GM21717 (cell line): Measurements from ENCODE around the gene CYSTM1.

Experiments
- ATAC-seq: cut with Tn5 transposase; IDR thresholded peaks from one replicate; pipeline ENCODE4 v1.9.1; 2021; ENCODE audit warnings: mild to moderate bottlenecking, moderate library complexity; ENCODE audit not compliant: unreplicated experiment

CYSTM1 gene

DNA sequence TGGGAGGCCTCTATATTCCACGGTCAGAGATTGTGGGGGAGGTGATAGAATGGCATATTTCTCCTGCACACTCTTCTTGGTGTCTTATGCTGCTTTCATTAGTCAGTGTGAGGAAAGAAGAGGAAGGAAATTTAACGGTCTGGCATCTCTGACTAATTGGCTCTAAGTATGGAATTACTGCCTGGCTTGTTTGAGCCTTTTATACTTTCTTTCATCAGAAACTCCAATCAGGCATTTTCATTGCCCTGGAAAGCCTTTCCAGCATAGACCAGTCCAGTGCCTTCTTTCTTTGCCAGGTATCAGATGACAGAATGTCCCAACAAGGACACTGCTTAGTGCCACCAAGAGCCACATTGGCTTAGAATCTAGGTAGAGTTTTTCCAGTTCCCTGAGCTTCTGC is 30.2 kb downstream of the CYSTM1 start:
- no peak for ATAC-seq

DNA sequence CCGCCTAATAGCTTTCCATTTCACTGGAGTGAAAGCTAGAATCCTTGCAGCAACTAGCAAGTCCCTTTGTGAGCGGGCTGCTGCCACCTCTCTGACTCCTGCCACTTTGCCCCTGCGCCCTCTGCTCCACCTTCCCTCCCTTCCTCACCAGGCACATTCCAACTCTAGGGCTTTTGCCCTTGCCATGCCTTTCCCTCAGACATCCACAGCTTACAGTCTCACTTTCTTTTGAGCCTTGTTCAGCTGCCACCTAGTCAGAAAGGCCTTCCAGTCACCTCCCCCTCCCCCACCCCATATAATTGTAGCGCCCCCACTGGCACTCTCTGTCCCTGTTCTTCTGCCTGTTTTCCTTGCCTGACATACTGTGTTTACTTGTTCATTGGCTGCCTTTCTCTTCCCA is 31.0 kb downstream of the CYSTM1 start:
- no peak for ATAC-seq

GRCh38 chr5:140207250-140207964 is 32.4 kb downstream of the CYSTM1 start:
- no peak for ATAC-seq

DNA sequence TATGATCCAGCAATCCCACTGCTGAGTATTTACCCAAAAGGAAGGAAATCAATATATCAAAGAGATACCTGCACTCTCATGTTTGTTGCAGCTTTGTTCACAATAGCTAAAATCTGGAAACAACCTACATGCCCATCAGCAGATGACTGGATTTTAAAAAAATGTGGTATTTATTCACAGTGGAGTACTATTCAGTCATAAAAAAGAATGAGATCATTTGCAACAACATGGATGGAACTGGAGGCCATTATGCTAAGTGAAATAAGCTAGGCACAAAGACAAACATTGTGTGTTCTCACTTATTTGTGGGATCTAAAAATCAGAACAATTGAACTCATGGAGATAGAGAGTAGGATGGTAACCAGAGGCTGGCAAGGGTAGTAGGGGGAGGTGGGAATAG is 33.1 kb downstream of the CYSTM1 start:
- ATAC-seq = no peak

DNA sequence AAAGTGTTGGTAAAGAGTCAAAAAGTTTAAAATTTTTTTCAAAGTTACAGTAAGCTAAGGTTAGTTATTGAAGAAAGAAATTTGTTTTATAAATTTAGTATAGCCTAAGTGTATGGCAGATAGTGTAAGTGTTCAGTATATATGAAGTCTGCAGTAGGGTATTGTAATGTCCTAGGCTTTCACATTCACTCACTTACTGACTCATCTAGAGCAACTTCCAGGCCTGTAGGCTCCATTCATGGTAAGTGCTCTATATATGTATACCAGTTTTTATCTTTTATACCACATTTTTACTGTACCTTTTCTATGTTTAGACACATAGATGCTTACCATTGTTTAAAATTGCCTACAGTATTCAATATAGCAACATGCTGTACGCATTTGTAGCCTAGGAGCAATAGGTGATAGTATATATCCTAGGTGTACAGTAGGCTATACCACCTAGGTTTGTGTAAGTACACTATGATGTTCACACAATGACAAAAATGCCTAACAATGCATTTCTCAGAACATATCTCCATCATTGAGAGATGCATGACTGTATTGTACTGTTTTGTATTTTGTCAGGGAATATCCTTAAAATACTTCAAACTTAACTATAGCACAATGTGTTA is 38.5 kb downstream of the CYSTM1 start:
- ATAC-seq = peak; percentile 77

- ATAC-seq = no peak
These were observed 39.8 kb downstream of the CYSTM1 start for GRCh38 chr5:140214831-140215230.

GRCh38 chr5:140215276-140215675 is 40.3 kb downstream of the CYSTM1 start:
- no peak for ATAC-seq

DNA sequence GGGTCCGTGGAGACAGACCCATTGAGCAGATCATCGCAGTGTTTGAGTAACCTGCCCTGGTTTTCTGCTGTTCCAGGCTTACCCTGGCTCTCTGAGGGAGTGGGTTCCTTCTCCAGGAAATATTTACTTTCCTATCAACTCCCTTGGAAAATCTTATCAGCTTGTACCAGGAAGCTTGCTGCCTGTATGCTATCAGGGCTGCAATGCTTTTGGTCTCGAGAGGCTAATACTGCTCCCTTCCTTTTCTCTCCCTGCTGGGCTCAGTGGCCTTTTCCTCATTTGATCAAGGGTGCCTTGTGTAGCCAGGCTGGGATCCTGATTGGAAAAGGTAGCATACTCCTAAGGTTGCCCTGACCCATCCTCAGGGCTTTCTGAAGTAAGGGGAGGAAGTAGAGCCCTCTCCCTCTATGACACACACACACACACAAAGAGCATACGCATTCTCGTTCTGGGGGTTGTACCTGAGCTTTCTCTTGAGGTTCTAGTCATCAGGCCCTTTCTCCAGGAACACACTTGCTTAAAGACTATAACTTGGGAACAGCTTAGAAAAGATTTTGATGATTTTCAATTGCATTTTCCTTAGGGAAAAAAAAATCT is 41.6 kb downstream of the CYSTM1 start:
- no peak for ATAC-seq

DNA sequence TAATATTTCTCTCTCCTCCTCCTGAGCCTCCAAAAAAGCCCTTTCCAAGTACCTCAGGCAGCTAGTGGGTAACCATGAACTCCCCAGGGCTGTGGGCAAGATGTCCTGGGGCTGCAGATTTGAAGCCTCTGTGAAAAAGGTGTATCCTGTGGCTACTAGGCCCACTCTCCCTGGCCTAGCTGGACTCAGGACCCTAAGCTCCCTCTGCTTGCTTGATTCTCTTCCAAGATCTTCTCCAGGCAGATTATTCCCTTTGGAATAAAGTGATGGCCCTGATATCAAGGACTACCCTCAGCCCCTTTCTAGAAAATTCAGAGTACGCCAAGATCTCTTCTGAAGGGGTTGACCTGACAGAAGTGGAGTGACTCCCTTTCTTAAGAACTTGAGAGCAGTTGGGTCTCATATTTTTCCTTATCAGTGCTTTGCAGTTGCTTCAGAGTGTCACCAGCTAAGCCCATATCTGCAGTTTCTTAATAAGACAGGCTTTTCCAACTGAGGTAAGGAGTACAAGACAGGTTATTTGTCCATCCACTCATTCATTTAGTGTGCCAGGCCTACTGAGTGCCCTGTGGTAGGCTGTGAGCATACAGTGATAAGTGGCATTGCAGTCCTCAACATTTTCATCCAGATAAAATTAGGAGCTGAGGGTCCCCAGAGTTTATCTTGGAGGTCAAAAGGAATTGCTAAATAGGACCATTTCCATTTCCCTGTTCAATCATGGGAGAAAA is 42.5 kb downstream of the CYSTM1 start:
- no peak for ATAC-seq

DNA sequence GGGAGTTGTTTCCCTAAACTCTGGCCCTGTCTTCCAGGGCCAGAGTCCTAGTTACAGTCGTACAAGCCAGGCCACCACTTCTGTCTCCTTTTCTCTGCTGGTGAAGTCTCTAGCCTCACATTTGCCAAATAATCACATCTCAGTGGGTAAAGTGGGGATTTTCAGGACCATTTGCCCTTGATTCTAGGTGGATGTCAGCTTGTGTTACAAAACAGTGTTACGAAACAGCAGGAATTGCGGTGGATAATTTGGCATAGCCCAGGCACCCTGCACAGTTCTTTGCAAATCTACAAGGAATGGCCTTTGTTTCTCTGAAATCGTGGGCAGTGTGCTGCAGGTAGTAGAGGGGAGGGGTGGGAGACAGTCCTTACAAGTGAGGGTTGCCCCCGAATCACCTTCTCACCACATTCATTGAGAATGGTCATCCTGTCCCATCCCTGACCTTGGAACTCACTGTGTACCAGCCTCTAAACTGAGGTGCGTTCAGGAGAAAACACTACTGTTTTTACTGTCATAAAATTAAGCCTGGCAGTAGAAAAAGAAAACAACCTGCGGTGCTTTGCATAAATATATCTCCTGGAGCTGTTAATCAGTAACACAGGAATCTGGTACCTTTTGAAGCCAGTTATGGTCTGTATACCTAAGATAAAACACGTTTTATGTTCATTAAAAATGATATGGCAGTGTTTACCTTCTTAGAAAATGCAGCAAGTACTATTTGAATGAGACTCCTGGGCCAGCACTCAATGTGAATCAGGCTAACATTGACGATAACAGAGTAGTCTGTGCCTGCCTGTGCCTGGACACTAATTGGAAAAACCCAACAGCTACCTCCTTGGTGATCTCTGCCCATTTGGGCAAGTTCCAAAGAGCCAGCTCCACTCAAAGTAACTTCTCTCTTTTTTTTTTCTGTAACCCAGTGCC is 44.3 kb downstream of the CYSTM1 start:
- ATAC-seq = no peak

DNA sequence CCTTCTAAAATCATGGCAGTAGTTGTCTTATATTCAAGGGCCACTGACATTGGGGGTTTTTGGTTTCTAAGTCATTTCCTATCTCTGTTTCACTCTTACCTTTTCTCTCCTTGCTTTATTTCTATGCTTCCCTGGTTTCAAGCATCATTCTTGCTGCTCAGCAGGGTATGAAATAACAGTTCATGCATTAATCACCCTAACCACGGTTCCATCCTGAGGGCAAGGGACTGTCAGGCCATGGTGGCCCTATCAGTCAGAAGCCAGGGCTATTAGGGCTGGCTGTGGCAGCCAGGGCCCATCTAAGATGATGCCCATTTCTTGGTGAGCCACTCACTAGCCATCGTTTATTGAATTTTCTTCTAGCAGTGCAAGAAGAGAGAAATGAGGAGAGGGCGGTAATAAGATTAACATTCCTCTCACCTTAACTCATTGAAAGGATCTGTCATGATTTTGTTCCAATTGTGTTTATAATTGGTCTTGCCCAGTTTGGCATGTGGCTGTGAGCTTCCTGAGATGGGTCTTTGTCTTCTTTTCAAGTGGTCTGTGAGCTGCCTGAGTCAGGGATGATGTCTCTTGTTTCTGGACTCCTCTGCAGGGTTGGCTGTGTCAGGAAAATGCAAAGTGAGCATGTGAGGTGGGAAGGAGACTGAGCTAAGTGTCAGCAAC is 45.2 kb downstream of the CYSTM1 start:
- ATAC-seq = peak; percentile 64

GRCh38 chr5:140220698-140221064 is 45.7 kb downstream of the CYSTM1 start:
- no peak for ATAC-seq

DNA sequence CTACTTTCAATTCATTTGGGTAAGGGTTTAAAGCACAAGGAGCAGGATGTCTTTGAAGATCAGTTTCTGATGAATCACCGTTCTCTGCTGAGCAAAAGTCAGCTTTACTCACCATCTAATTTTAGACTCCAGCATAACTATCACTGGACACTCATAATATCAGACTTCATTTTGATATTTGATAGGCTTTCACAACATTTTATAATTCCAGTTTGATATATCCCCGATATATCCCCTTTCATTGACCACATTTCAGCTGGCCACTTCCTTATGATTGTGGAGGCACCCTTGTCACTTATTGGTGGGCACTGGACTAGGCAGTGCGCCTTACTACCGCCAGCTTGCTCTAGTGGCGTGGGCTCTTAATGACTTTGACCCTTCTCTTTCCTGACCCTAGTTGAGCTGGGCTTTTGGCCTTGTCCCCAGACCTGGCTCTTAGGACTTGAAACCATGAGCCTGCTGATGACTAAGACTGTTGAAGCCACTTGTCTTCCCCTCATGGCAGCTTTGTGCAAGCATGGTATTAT is 46.8 kb downstream of the CYSTM1 start:
- ATAC-seq = no peak

DNA sequence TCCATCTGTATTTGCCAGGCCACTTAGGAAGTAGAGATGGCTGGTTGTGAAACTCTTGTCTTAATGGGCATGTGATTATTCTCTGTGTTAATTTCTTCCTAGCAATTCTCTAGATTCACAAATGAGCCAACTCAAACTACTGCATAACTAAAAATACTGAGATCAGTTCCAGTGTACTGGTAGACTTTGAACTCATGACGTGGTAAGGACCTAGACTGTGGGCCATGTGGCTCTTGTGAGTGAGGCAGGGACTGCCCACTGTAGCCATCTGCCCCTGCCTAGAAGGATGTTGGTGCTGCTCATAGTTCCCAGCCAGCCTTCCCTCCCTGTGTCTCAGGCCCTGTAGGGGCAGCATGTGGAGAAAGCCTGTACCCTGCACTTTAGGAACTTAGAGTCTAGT is 47.4 kb downstream of the CYSTM1 start:
- no peak for ATAC-seq

GRCh38 chr5:140223567-140223966 is 48.6 kb downstream of the CYSTM1 start:
- ATAC-seq = no peak

GRCh38 chr5:140224658-140225057 is 49.7 kb downstream of the CYSTM1 start:
- no peak for ATAC-seq

DNA sequence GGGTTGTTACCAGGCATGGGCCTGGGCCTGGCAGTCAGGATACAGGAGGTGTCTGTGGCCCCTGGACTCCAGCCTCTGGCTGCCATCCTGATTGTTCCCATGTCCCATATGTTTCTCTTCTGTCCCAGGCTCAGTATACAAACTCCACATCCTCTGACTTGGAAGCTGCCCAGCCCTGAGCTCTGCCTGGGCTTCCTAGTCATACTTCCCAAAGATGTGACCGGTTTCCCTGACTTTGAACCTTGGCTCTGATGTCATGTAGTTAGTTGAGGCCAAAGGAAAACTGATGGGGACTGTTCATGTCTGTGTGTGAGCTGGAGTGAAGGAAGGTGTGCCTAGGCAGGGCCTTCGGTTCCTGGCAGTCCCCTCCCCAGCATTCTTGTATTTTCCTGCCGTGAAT is 50.4 kb downstream of the CYSTM1 start:
- ATAC-seq = no peak

- ATAC-seq = no peak
These were observed 52.1 kb downstream of the CYSTM1 start for GRCh38 chr5:140227046-140227445.

DNA sequence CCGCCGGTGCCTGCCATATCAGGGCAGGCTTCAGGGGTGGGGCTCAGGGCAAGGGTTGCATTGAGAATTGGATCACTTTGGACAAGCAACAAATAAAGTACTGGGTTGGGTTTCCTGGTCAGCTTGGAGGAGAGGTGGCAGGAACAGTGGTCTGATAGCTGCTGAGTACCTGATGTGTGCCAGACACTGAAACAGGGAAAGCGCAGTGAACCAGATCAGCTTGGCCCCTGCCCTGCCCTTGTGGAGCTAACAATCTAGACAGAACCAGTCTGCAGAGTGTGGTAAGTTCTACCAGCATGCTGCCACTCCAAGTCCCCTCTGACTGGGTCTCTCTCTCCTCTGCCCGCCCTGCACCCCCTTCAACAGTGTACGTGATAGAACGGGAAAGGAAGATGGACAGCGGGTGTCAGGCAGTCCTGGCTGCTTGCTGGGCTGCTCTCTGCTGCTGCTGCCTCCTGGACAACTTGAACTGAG is 53.4 kb downstream of the CYSTM1 start:
- no peak for ATAC-seq

DNA sequence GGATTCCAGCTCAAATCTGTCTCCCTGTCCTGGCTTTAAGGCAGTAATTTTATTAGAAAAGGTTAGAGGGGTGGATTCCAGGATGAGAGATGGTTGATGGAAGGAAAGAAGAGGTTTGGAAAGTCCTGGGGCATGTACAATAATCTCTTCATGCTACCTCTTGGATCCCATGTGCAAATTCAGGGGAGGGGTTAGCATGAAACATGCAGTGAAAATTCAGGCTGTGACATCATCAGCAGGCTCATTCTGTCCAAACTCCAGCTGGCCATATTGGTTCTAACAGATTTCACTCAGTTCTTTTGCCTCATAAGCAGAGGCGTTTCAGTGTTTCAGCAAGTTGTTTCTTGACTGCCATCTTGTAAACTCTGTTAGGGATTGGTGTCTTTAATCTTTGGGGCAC is 55.4 kb downstream of the CYSTM1 start:
- no peak for ATAC-seq
